ENCODE data around the gene HOXA10.

HOXA10 gene

DNA sequence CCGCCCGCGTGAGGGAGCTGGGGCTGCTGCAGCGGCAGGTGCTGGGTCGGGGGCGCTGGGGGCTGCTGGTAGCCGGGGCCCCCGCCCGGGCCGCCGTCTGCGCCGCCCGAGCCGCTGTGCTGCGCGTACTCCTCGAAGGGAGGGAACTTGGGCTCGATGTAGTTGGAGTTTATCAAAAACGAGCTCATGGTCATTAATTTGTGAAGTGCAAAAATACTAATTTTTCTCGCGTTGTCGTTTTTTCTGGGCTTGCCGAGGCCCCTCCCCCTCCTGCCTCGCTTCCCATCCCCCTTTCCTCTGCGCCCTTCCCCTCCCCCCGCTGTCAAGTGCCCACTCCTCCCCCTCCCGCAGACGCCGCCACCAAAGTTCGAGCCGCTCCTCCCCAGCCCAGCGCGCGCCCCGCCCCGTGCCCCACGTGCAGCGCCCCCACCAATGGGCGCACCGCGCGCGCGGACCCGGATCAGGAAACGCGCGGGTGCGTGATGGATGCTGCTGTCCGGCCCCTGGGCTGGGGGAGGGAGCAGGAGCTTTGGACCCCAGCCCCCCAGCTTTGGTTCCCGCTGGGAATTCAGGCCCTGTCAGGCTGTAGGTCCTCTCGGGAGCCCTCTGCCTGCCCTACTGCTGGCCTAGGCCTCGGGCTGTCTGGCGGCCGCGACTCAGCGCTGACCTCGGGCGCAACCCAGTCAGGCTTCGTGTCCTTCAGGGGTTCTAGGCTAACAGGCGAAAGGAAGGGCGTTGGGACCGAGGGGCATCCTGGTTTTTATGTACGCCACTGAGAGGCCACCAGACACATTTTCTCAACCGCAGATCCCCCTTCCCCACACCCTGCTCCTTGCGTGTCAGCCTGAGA, 43.4 kb downstream of the HOXA10 start, which contains the start of gene HOXA4:
TSS of gene HOXA4 (minus strand) at position 218 of the 850 bp plus-strand sequence. CDS start at position 194, 24 bp downstream.
- Histone ChIP-seq H3K14ac (ENCODE audit: low read length in 2 of 2) (peak within 1 kb of the TSS in 1 of 2 experiments; percentile 56), H3K9me3 (ENCODE audit: control insufficient read depth, low read length) (no peaks in the 10 kb centered on the region), H2BK12ac (ENCODE audit: low read length in 2 of 2) (peak within 1 kb of the TSS in 1 of 2 experiments; percentile 32), H3K4ac (ENCODE audit: low read depth in 1 of 2, low read length in 2 of 2) (peak within 1 kb of the TSS in 1 of 2 experiments; percentile 62), H3K4me3 (ENCODE audit: insufficient read depth in 1 of 2, low read depth in 1 of 2, low read length in 2 of 2) (peak within 1 kb of the TSS; percentile 77 to 83), H4K8ac (ENCODE audit: low read length) (peak within 1 kb of the TSS; percentile 81), H3K4me2 (ENCODE audit: low read length, poor library complexity, severe bottlenecking) (peak within 1 kb of the TSS; percentile 55), H3K23ac (ENCODE audit: low read length in 2 of 2) (no peak within 1 kb of the TSS), H3K9ac (ENCODE audit: low read length) (peak within 1 kb of the TSS; percentile 87), H2BK120ac (ENCODE audit: low read depth, low read length) (no peak within 1 kb of the TSS), H3K4me1 (ENCODE audit: control insufficient read depth, insufficient read depth, low read depth, low read length) (peaks cover 8% of the 10 kb centered on the region), H2AK5ac (ENCODE audit: low read length, severe bottlenecking) (no peak within 1 kb of the TSS), H3K27ac (ENCODE audit: low read length, poor library complexity, severe bottlenecking) (peak within 1 kb of the TSS; percentile 49), H2BK5ac (ENCODE audit: low read depth, low read length, poor library complexity, severe bottlenecking) (peak within 1 kb of the TSS; percentile 58), H3K36me3 (ENCODE audit: control insufficient read depth in 1 of 2, insufficient read depth in 2 of 2, low read depth in 1 of 2, low read length in 2 of 2) (peaks cover 0 to 5% of the 10 kb centered on the region in 2 experiments), H2BK15ac (ENCODE audit: low read depth, poor library complexity, severe bottlenecking) (peak within 1 kb of the TSS; percentile 82), H3K79me1 (replicated peaks; ENCODE audit: low read length, poor library complexity, severe bottlenecking) (no peaks in the 10 kb centered on the region), H3K27me3 (ENCODE audit: control insufficient read depth in 1 of 2, insufficient read depth in 1 of 2, low read length in 2 of 2) (no peaks in the 10 kb centered on the region), H4K91ac (ENCODE audit: low read length) (peak within 1 kb of the TSS; percentile 76), H3K18ac (ENCODE audit: low read depth in 1 of 2, low read length in 2 of 2) (peak within 1 kb of the TSS; percentile 67 to 83), H2AFZ (ENCODE audit: low read depth, low read length) (peak within 1 kb of the TSS; percentile 83)
- peak; percentile 76 for DNase-seq
- WGBS = under 1% methylated on average over 50 of the region's 67 CpGs

DNA sequence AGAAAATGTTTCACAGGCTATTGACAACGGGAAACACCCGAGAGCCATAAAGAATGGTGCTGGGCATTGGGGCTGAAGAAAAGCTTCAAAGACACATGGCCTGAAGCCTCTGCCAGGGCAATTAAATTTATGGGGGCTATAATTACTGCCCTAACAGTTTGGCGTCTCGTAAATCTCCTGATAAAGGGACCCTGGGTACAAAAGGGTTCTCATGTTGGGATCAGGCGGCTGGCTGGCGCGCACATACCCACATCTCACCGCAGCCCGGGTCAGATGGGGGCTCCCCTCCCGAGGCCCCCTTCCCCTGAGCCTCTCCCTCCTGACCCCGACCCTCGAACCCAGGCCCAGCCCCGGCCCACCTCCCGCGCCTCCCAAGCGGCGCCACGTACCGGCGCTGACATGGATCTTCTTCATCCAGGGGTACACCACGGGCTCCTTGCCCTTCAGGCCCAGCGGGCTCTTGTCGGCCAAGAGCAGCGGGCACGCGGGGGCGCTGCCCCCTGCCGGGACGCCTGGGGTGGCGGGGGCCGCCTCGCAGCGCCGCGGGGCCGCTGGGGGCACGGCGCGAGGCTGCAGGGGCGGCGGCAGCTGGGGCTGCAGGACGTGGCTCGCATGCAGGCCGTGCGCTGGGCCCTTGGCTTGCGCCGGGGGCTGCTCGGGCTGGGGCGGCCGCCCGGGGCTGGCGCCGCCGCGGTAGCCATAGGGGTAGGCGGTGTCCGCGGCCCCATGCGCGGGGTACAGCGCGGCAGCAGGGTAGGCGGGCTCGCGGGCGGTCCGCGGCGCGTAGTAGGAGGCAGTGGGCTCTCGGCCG, 44.2 kb downstream of the HOXA10 start:
- Histone ChIP-seq H3K4me3 (ENCODE audit: insufficient read depth in 1 of 2, low read depth in 1 of 2, low read length in 2 of 2) (peak overlapping the region; percentile 73 to 77), H2BK5ac (ENCODE audit: low read depth, low read length, poor library complexity, severe bottlenecking) (peak overlapping the region; percentile 58), H3K9me3 (ENCODE audit: control insufficient read depth, low read length) (no peaks in the 10 kb centered on the region), H3K79me1 (replicated peaks; ENCODE audit: low read length, poor library complexity, severe bottlenecking) (no peaks in the 10 kb centered on the region), H3K4me2 (ENCODE audit: low read length, poor library complexity, severe bottlenecking) (peak overlapping the region; percentile 55), H2AFZ (ENCODE audit: low read depth, low read length) (peak overlapping the region; percentile 51), H4K91ac (ENCODE audit: low read length) (no peak overlapping the region), H2AK5ac (ENCODE audit: low read length, severe bottlenecking) (no peak overlapping the region), H3K23ac (ENCODE audit: low read length in 2 of 2) (no peak overlapping the region), H3K27me3 (ENCODE audit: control insufficient read depth in 1 of 2, insufficient read depth in 1 of 2, low read length in 2 of 2) (no peaks in the 10 kb centered on the region), H3K27ac (ENCODE audit: low read length, poor library complexity, severe bottlenecking) (no peak overlapping the region), H3K36me3 (ENCODE audit: control insufficient read depth in 1 of 2, insufficient read depth in 2 of 2, low read depth in 1 of 2, low read length in 2 of 2) (peaks cover 0 to 11% of the 10 kb centered on the region in 2 experiments), H4K8ac (ENCODE audit: low read length) (peak overlapping the region; percentile 81), H2BK15ac (ENCODE audit: low read depth, poor library complexity, severe bottlenecking) (no peak overlapping the region), H2BK12ac (ENCODE audit: low read length in 2 of 2) (peak overlapping the region in 1 of 2 experiments; percentile 7), H3K4ac (ENCODE audit: low read depth in 1 of 2, low read length in 2 of 2) (no peak overlapping the region), H3K14ac (ENCODE audit: low read length in 2 of 2) (peak overlapping the region in 1 of 2 experiments; percentile 56), H3K18ac (ENCODE audit: low read depth in 1 of 2, low read length in 2 of 2) (peak overlapping the region in 1 of 2 experiments; percentile 72), H3K9ac (ENCODE audit: low read length) (peak overlapping the region; percentile 77), H3K4me1 (ENCODE audit: control insufficient read depth, insufficient read depth, low read depth, low read length) (peaks cover 14% of the 10 kb centered on the region), H2BK120ac (ENCODE audit: low read depth, low read length) (no peak overlapping the region)
- peak; percentile 7 for DNase-seq
- 4% methylated on average over 66 of the region's 72 CpGs for WGBS

DNA sequence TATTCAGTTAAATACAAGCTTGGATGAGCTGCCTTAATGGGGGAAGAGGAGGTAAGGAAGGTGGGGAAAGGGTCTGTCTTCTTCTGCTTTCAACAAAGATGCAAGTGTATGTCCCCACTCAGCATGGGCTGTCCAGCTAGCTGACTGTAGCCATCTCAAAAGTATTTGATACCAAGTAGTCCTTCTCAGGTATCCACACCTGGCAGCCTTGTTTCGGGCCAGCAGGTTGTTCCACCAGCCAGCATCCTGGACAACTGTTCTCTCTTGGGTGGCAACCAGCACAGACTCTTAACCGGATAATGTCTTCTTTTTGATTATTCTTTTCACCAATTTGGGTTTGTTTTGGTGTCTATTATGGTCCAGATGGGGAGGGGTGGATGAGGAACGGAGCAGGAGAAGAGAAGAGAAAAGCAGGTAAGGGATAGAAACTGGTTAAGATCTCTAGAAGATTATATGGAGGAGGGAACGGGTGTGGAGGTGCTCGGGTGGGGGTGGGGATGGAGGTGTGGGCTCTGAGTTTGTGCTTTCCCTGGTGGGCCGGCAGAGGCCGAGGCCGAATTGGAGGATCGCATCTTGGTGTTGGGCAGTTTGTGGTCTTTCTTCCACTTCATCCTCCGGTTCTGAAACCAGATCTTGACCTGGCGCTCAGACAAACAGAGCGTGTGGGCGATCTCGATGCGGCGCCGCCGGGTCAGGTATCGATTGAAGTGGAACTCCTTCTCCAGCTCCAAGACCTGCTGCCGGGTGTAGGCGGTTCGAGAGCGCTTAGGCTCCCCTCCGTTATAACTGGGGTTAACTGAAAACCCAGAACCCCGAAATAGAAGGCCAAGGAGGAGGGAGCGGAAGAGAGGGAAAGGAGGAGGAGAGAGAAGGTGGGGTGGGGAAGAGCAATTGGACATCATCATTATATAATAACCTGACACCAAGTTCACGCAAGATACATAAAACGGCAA, 45.1 kb downstream of the HOXA10 start:
- Histone ChIP-seq H2BK5ac (ENCODE audit: low read depth, low read length, poor library complexity, severe bottlenecking) (no peak overlapping the region), H3K9ac (ENCODE audit: low read length) (peak overlapping the region; percentile 77), H2BK15ac (ENCODE audit: low read depth, poor library complexity, severe bottlenecking) (no peak overlapping the region), H3K79me1 (replicated peaks; ENCODE audit: low read length, poor library complexity, severe bottlenecking) (no peaks in the 10 kb centered on the region), H2AK5ac (ENCODE audit: low read length, severe bottlenecking) (peak overlapping the region; percentile 31), H3K4me3 (ENCODE audit: insufficient read depth in 1 of 2, low read depth in 1 of 2, low read length in 2 of 2) (peak overlapping the region in 1 of 2 experiments; percentile 73), H3K9me3 (ENCODE audit: control insufficient read depth, low read length) (no peaks in the 10 kb centered on the region), H3K36me3 (ENCODE audit: control insufficient read depth in 1 of 2, insufficient read depth in 2 of 2, low read depth in 1 of 2, low read length in 2 of 2) (peaks cover 0 to 19% of the 10 kb centered on the region in 2 experiments), H2BK120ac (ENCODE audit: low read depth, low read length) (no peak overlapping the region), H3K4ac (ENCODE audit: low read depth in 1 of 2, low read length in 2 of 2) (no peak overlapping the region), H3K14ac (ENCODE audit: low read length in 2 of 2) (no peak overlapping the region), H3K4me1 (ENCODE audit: control insufficient read depth, insufficient read depth, low read depth, low read length) (peaks cover 18% of the 10 kb centered on the region), H3K4me2 (ENCODE audit: low read length, poor library complexity, severe bottlenecking) (peak overlapping the region; percentile 55), H2AFZ (ENCODE audit: low read depth, low read length) (no peak overlapping the region), H2BK12ac (ENCODE audit: low read length in 2 of 2) (no peak overlapping the region), H4K8ac (ENCODE audit: low read length) (no peak overlapping the region), H3K27me3 (ENCODE audit: control insufficient read depth in 1 of 2, insufficient read depth in 1 of 2, low read length in 2 of 2) (no peaks in the 10 kb centered on the region), H3K27ac (ENCODE audit: low read length, poor library complexity, severe bottlenecking) (no peak overlapping the region), H4K91ac (ENCODE audit: low read length) (no peak overlapping the region), H3K23ac (ENCODE audit: low read length in 2 of 2) (peak overlapping the region in 1 of 2 experiments; percentile 15), H3K18ac (ENCODE audit: low read depth in 1 of 2, low read length in 2 of 2) (no peak overlapping the region)
- DNase-seq = no peak
- WGBS = 49% methylated on average over 25 of the region's 28 CpGs
